ENCODE data around the gene GNLY. TPM values are rescaled to one million over a fixed set of nuclear protein-coding genes. Genes with fewer than 3 reads are reported as not detected.

GNLY gene
- total and polyA plus RNA-seq, 2 of the 13 experiments (the other 11 are each of a cell fraction or from before 2014, with no cell fraction given): not detected

DNA sequence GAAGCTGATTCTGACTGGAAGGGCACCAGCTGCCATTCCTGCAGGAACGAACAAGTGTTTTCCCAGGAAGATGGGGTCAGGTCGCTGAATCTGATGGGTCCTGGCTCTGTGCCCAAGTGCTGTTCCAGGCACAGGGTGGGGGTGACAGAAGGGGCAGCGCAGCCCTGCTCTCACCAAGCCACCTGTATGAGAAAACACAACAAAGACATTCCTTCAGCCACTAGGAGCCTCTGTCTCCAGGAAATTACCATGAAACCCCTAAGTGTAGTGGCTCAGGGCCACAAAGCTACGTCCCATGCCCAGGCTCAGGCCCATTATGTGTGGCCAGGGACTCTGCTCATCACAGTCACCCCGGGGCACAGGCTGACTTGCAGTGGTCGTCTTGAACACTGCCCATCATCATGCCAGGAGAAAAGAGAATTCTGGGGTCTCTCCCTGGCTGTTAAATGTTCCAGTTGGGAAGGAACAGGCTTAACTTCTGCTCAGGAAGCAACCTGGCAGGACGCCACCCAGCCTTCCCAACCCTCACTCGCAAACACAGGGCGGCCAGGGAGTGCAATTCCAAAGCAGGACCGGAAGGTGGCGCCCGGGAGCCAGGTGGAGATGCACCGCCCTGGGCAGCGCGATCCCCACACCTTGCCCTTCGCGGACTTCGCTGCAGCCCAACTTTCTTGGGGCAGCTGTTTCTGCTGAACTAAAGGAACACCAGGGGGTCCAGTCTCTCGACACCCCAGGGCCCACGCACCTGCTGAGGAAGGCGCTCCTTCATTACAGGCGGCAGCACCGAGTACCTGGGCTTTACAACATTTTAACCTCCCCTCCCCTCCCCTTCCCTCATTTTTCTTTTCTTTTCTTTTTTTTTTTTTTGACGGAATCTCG lies 15.1 kb upstream of the GNLY start (continued):
- TF ChIP-seq, protein P1, sequence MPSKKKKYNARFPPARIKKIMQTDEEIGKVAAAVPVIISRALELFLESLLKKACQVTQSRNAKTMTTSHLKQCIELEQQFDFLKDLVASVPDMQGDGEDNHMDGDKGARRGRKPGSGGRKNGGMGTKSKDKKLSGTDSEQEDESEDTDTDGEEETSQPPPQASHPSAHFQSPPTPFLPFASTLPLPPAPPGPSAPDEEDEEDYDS (CRISPR knock-in tag; IDR thresholded peaks at IDR 0.05): 0 out of 2 replicates have a peak, but pooled peaks have one; percentile 21
- TF ChIP-seq, protein P2, sequence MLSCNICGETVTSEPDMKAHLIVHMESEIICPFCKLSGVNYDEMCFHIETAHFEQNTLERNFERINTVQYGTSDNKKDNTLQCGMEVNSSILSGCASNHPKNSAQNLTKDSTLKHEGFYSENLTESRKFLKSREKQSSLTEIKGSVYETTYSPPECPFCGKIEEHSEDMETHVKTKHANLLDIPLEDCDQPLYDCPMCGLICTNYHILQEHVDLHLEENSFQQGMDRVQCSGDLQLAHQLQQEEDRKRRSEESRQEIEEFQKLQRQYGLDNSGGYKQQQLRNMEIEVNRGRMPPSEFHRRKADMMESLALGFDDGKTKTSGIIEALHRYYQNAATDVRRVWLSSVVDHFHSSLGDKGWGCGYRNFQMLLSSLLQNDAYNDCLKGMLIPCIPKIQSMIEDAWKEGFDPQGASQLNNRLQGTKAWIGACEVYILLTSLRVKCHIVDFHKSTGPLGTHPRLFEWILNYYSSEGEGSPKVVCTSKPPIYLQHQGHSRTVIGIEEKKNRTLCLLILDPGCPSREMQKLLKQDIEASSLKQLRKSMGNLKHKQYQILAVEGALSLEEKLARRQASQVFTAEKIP (CRISPR knock-in tag; IDR thresholded peaks at IDR 0.05; ENCODE audit: borderline replicate concordance): no peak
- TF ChIP-seq HMG20B (CRISPR knock-in tag; conservative IDR thresholded peaks at IDR 0.05) (no peak), TAF1 (CRISPR knock-in tag; IDR thresholded peaks at IDR 0.05) (no peak), MAZ (IDR thresholded peaks at IDR 0.05; ENCODE audit: borderline replicate concordance, low read depth, low read length) (no peak), MAZ (CRISPR knock-in tag; IDR thresholded peaks at IDR 0.05; ENCODE audit: low read depth) (peak; percentile 66), ZSCAN29 (CRISPR knock-in tag; conservative IDR thresholded peaks at IDR 0.05) (no peak), PLRG1 (conservative IDR thresholded peaks at IDR 0.05) (no peak), MATR3 (CRISPR knock-in tag; IDR thresholded peaks at IDR 0.05) (0 out of 2 replicates have a peak, but pooled peaks have one; percentile 19), TBX2 (CRISPR knock-in tag; IDR thresholded peaks at IDR 0.05; ENCODE audit: borderline replicate concordance) (0 out of 2 replicates have a peak, but pooled peaks have one; percentile 50), ZNF614 (CRISPR knock-in tag; IDR thresholded peaks at IDR 0.05; ENCODE audit: borderline replicate concordance) (peak; percentile 61; the same call in 1 of the 2 replicates), ZNF3 (CRISPR knock-in tag; IDR thresholded peaks at IDR 0.05) (no peak), HOXA3 (CRISPR knock-in tag; IDR thresholded peaks at IDR 0.05) (0 out of 2 replicates have a peak, but pooled peaks have one; percentile 10), ZNF160 (CRISPR knock-in tag; IDR thresholded peaks at IDR 0.05) (no peak), SPEN (CRISPR knock-in tag; IDR thresholded peaks at IDR 0.05; ENCODE audit: low read depth) (peak; percentile 57; the same call in 1 of the 2 replicates), SMAD1 (CRISPR knock-in tag; IDR thresholded peaks at IDR 0.05; ENCODE audit: borderline replicate concordance, low read depth) (0 out of 2 replicates have a peak, but pooled peaks have one; percentile 52)
- TF ChIP-seq, protein P3, sequence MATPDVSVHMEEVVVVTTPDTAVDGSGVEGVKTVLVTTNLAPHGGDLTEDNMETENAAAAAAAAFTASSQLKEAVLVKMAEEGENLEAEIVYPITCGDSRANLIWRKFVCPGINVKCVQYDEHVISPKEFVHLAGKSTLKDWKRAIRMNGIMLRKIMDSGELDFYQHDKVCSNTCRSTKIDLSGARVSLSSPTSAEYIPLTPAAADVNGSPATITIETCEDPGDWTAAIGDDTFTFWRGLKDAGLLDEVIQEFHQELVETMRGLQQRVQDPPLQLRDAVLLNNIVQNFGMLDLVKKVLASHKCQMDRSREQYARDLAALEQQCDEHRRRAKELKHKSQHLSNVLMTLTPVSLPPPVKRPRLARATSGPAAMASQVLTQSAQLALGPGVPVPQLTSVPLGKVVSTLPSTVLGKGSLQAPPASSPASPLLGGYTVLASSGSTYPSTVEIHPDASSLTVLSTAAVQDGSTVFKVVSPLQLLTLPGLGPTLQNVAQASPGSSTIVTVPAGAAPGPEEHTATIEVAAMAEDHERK (CRISPR knock-in tag; IDR thresholded peaks at IDR 0.05; ENCODE audit: low read depth): no peak
- TF ChIP-seq, protein P4, sequence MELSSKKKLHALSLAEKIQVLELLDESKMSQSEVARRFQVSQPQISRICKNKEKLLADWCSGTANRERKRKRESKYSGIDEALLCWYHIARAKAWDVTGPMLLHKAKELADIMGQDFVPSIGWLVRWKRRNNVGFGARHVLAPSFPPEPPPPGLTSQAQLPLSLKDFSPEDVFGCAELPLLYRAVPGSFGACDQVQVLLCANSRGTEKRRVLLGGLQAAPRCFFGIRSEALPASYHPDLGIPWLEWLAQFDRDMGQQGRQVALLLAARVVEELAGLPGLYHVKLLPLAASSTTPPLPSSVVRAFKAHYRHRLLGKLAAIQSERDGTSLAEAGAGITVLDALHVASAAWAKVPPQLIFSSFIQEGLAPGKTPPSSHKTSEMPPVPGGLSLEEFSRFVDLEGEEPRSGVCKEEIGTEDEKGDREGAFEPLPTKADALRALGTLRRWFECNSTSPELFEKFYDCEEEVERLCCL (CRISPR knock-in tag; IDR thresholded peaks at IDR 0.05; ENCODE audit: borderline replicate concordance): no peak
- TF ChIP-seq, protein P5, sequence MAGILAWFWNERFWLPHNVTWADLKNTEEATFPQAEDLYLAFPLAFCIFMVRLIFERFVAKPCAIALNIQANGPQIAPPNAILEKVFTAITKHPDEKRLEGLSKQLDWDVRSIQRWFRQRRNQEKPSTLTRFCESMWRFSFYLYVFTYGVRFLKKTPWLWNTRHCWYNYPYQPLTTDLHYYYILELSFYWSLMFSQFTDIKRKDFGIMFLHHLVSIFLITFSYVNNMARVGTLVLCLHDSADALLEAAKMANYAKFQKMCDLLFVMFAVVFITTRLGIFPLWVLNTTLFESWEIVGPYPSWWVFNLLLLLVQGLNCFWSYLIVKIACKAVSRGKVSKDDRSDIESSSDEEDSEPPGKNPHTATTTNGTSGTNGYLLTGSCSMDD (CRISPR knock-in tag; IDR thresholded peaks at IDR 0.05): no peak
- TF ChIP-seq, protein P6, sequence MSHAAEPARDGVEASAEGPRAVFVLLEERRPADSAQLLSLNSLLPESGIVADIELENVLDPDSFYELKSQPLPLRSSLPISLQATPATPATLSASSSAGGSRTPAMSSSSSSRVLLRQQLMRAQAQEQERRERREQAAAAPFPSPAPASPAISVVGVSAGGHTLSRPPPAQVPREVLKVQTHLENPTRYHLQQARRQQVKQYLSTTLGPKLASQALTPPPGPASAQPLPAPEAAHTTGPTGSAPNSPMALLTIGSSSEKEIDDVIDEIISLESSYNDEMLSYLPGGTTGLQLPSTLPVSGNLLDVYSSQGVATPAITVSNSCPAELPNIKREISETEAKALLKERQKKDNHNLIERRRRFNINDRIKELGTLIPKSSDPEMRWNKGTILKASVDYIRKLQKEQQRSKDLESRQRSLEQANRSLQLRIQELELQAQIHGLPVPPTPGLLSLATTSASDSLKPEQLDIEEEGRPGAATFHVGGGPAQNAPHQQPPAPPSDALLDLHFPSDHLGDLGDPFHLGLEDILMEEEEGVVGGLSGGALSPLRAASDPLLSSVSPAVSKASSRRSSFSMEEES (CRISPR knock-in tag; IDR thresholded peaks at IDR 0.05): peak; percentile 40; the same call in 1 of the 2 replicates
